HG02870 (cell line): ENCODE data around the gene ICAM1.
"Not testable (repeated sequence)": the region's sequence is repeated elsewhere in the genome, so short reads cannot be mapped to it uniquely, and the experiment has no call there.

ENCODE experiments used
- ATAC-seq: cut with Tn5 transposase; IDR thresholded peaks from one replicate; pipeline ENCODE4 v1.9.1; 2021; ENCODE audit warnings: mild to moderate bottlenecking, moderate library complexity; ENCODE audit not compliant: unreplicated experiment

The ICAM1 gene

DNA sequence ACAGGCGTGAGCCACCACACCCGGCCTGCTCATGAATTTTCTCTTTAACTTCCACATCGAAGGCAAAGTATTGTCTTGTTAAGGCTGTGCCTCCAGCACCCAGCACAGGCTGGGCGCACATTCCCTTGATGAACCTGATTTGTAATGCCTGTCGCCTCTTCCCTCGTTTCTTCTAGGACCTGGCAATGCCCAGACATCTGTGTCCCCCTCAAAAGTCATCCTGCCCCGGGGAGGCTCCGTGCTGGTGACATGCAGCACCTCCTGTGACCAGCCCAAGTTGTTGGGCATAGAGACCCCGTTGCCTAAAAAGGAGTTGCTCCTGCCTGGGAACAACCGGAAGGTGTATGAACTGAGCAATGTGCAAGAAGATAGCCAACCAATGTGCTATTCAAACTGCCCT is 3.7 kb downstream of the ICAM1 start:
- no peak for ATAC-seq

DNA sequence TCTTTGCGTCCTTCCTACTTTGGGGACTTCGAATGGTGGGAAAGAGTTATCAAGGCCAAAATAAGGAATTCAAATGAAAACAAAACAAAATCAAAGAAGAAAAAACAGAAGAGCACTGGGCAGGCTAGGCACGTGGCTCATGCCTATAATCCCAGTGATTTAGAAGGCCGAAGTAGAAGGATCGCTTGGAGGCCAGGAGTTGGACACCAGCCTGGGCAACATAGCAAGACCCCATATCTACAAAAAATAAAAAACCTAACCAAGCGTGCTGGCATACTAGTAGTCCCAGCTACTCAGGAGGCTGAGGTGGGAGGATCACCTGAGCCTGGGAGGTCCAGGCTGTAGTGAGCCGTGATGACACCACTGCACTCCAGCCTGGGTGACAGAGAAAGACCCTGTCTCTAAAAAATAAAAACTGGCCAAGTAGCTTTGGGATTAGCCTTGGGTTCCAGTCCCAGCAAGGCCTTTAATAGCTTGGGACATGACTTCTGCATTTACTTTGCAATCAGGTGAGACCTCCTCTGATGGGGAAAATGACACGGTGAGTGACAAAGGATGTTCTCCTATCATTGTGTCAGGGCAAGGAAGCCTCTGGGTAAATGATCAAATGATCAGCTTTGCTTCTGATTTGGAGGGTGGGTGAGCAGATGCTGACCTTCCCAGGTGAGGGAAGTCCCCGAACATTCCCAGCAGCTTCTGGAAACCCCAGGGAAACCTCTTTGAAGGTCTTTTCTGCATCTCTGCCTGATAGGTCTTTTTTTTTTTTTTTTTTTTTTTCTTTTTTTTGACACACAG is 7.1 kb downstream of the ICAM1 start:
- no peak for ATAC-seq

DNA sequence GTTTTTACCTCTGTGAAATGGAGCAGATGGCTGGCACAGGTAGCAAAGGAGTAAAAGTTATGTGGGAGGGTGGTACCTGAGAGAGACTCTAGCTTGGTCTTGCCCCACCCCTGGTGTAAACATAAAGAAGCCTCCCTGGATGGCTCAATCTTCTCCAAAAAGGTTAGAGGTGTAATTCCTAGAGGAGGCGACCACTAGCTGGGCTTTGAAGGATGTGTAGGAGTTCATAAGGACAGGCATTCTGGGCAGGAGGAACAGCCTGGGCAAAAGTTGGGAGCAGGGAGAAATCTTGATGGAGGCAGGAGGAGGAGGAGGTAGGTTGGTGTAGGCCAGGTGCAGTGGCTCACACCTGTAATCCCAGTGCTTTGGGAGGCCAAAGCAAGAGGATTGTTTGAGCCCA is 8.0 kb downstream of the ICAM1 start:
- ATAC-seq: no peak

DNA sequence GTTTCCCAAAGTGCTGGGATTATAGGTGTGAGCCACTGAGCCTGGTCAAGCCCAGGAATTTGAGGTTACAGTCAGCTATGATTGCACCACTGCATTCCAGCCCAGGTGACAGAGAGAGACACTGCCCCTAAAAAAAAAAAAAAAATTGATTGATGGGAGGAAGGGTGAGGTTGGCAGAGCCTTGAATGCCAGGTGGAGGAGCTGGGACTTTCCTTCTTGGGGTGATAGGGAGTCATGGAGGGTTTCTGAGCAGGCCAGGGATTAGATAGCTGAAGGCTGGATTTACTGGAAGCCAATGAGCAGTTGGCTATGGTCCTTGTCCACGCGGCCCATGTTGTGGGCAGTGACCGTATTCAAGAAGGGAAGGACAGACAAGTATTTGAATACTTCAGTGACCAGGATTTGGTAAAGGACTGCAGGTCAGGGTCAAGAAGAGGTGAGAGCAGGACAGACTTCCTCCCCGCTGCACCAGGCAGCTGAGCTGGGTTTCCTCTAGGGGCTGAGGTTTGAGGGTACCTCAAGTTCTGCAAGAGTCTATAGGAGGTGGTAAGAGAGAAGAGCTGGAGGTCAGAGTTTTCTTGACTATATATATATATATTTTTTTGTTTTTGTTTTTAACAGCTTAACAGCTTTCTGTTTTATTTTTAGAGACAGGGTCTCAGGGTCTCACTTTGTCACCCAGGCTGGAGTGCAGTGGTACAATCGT is 9.0 kb downstream of the ICAM1 start:
- no peak for ATAC-seq

DNA sequence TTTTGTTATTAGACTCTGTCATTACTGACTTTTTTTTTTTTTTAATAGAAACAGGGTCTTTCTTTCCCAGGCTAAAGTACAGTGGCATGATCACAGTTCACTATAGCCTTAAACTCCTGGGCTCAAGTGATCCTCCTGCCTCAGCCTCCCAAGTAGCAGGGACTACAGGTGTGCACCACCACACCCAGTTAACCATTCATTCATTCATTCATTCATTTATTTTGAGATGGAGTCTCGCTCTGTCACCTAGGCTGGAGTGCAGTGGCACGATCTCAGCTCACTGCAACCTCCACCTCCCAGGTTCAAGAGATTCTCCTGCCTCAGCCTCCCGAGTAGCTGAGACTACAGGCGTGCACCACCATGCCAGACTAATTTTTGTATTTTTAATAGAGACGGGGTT is 11.1 kb downstream of the ICAM1 start:
- ATAC-seq: not testable (repeated sequence)

DNA sequence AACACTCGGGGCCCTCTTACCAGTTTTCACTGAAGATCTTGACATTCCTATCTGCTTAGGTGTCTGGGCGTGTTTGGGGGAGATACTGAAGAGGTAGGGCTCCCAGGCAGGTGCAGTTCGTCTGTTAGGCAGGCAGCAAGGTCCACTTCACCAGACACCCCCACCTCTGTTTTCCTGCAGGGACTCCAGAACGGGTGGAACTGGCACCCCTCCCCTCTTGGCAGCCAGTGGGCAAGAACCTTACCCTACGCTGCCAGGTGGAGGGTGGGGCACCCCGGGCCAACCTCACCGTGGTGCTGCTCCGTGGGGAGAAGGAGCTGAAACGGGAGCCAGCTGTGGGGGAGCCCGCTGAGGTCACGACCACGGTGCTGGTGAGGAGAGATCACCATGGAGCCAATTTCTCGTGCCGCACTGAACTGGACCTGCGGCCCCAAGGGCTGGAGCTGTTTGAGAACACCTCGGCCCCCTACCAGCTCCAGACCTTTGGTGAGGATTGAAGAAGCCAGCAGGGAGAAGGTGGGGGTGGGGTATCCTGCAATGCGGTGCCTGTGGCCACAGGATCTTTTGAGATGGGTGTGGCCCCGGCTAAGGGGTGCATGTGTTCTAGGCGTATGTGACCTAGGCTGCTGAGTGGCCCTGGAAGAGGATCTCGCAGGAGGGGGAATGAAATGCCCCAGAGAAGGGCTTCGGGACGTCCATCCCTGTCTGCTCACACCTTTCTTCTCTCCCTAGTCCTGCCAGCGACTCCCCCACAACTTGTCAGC is 12.6 kb downstream of the ICAM1 start:
- no peak for ATAC-seq

DNA sequence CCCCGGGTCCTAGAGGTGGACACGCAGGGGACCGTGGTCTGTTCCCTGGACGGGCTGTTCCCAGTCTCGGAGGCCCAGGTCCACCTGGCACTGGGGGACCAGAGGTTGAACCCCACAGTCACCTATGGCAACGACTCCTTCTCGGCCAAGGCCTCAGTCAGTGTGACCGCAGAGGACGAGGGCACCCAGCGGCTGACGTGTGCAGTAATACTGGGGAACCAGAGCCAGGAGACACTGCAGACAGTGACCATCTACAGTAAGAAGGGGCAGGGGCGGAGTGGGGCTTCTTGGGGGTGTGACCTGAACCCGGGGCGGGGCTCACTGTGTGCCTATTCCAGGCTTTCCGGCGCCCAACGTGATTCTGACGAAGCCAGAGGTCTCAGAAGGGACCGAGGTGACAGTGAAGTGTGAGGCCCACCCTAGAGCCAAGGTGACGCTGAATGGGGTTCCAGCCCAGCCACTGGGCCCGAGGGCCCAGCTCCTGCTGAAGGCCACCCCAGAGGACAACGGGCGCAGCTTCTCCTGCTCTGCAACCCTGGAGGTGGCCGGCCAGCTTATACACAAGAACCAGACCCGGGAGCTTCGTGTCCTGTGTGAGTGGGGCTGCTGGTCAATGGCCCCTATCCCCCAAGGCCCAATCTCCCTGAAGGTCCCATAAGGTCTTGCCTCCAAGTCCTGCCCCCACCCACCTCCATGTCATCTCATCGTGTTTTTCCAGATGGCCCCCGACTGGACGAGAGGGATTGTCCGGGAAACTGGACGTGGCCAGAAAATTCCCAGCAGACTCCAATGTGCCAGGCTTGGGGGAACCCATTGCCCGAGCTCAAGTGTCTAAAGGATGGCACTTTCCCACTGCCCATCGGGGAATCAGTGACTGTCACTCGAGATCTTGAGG is 13.4 kb downstream of the ICAM1 start:
- ATAC-seq: no peak

DNA sequence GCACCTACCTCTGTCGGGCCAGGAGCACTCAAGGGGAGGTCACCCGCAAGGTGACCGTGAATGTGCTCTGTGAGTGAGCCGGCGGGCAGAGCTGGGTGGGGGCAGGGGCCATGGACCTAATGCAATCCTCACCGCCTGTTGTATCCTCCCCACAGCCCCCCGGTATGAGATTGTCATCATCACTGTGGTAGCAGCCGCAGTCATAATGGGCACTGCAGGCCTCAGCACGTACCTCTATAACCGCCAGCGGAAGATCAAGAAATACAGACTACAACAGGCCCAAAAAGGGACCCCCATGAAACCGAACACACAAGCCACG is 14.0 kb downstream of the ICAM1 start:
- ATAC-seq: no peak

DNA sequence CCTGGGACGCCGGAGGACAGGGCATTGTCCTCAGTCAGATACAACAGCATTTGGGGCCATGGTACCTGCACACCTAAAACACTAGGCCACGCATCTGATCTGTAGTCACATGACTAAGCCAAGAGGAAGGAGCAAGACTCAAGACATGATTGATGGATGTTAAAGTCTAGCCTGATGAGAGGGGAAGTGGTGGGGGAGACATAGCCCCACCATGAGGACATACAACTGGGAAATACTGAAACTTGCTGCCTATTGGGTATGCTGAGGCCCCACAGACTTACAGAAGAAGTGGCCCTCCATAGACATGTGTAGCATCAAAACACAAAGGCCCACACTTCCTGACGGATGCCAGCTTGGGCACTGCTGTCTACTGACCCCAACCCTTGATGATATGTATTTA is 14.5 kb downstream of the ICAM1 start:
- ATAC-seq: no peak

DNA sequence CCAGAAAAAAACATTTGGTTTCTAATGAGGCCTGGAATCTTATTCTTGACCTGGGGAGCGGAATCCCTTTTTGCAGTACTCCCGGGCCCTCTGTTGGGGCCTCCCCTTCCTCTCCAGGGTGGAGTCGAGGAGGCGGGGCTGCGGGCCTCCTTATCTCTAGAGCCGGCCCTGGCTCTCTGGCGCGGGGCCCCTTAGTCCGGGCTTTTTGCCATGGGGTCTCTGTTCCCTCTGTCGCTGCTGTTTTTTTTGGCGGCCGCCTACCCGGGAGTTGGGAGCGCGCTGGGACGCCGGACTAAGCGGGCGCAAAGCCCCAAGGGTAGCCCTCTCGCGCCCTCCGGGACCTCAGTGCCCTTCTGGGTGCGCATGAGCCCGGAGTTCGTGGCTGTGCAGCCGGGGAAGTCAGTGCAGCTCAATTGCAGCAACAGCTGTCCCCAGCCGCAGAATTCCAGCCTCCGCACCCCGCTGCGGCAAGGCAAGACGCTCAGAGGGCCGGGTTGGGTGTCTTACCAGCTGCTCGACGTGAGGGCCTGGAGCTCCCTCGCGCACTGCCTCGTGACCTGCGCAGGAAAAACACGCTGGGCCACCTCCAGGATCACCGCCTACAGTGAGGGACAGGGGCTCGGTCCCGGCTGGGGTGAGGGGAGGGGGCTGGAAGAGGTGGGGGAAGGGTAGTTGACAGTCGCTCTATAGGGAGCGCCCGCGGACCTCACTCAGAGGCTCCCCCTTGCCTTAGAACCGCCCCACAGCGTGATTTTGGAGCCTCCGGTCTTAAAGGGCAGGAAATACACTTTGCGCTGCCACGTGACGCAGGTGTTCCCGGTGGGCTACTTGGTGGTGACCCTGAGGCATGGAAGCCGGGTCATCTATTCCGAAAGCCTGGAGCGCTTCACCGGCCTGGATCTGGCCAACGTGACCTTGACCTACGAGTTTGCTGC is 16.1 kb downstream of the ICAM1 start, which contains the start of gene ICAM4:
TSS of gene ICAM4 (plus strand) at position 153 of the 935 bp plus-strand sequence. CDS start at position 211, 58 bp downstream.
- ATAC-seq: no peak

DNA sequence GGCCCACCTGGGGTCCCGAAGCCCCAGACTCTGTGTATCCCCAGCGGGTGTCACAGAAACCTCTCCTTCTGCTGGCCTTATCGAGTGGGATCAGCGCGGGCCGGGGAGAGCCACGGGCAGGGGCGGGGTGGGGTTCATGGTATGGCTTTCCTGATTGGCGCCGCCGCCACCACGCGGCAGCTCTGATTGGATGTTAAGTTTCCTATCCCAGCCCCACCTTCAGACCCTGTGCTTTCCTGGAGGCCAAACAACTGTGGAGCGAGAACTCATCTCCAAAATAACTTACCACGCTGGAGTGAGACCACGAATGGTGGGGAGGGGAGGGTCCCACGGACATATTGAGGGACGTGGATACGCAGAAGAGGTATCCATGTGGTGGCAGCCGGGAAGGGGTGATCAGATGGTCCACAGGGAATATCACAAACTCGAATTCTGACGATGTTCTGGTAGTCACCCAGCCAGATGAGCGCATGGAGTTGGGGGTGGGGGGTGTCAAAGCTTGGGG is 17.8 kb downstream of the ICAM1 start:
- ATAC-seq: no peak

DNA sequence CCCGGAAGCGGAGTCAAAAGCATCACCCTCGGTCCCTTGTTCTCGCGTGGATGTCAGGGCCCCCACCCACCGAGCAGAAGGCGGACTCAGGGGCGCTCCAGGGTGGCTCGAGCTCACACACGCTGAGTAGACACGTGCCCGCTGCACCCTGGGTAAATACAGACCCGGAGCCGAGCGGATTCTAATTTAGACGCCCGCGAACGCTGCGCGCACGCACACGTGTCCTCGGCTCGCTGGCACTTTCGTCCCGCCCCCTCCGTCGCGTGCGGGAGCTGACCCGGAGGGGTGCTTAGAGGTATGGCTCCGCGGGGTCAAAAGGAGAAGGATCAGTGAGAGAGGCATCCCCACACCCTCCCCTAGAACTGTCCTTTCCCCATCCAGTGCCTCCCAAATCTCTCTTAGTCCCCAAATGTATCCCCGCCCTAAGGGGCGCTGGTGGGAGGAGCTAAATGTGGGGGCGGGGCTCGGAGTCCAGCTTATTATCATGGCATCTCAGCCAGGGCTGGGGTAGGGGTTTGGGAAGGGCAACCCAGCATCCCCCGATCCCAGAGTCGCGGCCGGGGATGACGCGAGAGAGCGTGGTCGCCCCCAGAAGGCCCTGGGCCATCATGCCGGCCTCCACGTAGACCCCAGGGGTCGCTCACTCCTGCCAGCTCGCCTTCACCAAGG is 18.4 kb downstream of the ICAM1 start:
- ATAC-seq: no peak

DNA sequence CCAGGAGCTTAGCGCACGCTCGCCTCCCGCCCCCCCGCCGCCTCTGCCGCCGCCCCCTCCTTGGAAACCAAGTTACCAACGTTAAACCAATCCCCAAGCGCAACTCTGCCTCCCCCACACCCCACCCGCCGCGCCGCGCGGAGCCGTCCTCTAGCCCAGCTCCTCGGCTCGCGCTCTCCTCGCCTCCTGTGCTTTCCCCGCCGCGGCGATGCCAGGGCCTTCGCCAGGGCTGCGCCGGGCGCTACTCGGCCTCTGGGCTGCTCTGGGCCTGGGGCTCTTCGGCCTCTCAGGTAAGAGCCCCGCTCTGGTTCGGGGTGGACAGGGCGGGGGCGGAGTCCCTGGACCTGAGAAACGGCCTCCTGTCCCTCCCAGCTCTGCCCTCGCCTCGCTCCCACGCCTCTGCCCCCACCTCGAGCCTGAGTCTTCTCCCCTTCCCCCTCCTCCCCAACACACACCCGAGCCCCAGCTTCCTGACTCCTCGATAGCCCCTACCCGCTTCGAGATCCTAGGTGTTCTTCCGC is 19.0 kb downstream of the ICAM1 start, which contains the start of gene ICAM5:
TSS of gene ICAM5 (plus strand) at position 117 of the 521 bp plus-strand sequence. CDS start at position 209, 92 bp downstream.
- no peak for ATAC-seq

DNA sequence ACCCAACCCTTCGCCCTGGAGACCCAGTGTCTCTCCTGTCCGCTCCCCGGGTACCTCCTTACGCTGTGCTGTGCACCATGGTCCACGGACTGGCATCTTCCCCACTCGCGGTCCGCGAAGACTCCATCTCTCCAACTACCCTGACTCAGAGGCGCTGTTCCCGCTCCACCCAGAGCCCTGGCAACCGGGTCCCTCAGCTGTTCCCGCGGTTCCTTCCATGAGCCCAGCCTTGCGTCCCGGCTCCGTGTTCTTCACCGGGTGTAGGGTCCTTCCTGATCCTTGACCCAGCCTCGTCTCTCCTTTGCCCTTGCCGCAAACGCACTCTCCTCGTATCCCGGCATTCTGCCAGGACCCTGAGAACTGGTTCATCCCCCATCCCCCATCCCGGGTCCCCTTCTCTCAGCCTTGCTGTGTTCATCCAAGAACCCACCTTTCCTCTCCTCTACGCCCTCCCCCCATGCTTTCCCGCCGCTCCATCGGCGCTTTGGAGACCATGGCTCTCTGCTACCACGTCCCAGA is 19.5 kb downstream of the ICAM1 start:
- ATAC-seq: no peak

DNA sequence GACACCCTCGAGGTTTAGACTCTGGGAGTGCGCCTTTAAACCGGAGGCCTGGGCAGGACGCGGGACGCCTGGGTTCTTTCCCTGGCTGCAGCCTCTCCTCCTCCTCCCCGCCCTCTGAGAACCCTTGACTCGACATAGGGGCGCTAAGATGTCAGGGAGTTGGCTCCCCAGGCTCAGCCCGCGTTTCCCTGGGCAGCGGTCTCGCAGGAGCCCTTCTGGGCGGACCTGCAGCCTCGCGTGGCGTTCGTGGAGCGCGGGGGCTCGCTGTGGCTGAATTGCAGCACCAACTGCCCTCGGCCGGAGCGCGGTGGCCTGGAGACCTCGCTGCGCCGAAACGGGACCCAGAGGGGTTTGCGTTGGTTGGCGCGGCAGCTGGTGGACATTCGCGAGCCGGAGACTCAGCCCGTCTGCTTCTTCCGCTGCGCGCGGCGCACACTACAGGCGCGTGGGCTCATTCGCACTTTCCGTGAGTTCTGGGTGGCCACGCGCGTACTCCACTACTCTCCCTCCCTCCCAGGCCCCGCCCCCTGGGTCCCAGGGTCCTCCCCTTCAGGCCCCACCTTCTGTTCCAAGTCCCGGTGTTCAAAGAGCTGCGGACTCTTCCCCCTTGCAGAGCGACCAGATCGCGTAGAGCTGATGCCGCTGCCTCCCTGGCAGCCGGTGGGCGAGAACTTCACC is 20.1 kb downstream of the ICAM1 start:
- ATAC-seq: no peak

DNA sequence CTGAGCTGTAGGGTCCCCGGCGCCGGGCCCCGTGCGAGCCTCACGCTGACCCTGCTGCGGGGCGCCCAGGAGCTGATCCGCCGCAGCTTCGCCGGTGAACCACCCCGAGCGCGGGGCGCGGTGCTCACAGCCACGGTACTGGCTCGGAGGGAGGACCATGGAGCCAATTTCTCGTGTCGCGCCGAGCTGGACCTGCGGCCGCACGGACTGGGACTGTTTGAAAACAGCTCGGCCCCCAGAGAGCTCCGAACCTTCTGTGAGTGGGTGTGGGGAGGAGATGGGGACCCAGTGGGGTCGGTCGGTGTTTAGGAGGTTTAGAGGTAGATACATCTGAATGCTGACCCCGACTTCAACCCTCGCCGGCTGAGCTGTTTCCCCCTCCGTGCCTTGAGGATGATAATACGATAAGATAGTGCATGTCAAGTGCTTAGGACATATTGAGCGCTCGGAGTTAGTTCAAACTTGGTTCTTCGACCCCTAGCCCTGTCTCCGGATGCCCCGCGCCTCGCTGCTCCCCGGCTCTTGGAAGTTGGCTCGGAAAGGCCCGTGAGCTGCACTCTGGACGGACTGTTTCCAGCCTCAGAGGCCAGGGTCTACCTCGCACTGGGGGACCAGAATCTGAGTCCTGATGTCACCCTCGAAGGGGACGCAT is 20.8 kb downstream of the ICAM1 start:
- ATAC-seq: no peak

DNA sequence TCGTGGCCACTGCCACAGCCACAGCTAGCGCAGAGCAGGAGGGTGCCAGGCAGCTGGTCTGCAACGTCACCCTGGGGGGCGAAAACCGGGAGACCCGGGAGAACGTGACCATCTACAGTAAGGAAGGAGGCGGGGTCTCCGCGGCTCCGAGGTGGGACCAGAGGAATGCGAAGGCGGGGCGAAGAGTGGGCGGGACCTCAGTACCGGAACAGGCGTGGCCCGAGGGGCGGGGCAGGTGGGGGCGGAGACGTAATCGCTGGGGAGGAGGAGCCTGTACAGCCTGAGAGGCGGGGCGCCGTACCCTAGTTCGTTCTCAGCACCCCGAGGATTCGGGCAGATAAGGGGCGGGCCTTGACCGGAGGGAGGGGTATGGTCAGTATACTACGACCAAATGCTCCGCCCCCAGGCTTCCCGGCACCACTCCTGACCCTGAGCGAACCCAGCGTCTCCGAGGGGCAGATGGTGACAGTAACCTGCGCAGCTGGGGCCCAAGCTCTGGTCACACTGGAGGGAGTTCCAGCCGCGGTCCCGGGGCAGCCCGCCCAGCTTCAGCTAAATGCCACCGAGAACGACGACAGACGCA is 21.4 kb downstream of the ICAM1 start:
- ATAC-seq: no peak
